ENCODE results near the gene ATRNL1.
"Not testable (repeated sequence)": the region's sequence is repeated elsewhere in the genome, so short reads cannot be mapped to it uniquely, and the experiment has no call there.

Gene ATRNL1

GRCh38 chr10:115665549-115665948 lies 572.4 kb downstream of the ATRNL1 start:
- intact Hi-C loops (cut with micrococcal nuclease), result no loop called here
- Mint-ChIP-seq H3K4me1 (ENCODE audit: low read depth) (no peaks in the 10 kb centered on the region), H3K36me3 (ENCODE audit: low read depth) (no peaks in the 10 kb centered on the region), H3K27me3 (no peaks in the 10 kb centered on the region), H3K4me3 (no peak overlapping the region), H3K27ac (no peak overlapping the region), H3K9me3 (no peaks in the 10 kb centered on the region)

- no peaks in the 10 kb centered on the region for H3K9me3 Mint-ChIP-seq
- no peaks in the 10 kb centered on the region for H3K27me3 Mint-ChIP-seq
- H3K27ac Mint-ChIP-seq, result no peak overlapping the region
- H3K4me3 Mint-ChIP-seq, result no peak overlapping the region
- H3K36me3 Mint-ChIP-seq (ENCODE audit: low read depth), result no peaks in the 10 kb centered on the region
- no peaks in the 10 kb centered on the region for H3K4me1 Mint-ChIP-seq (ENCODE audit: low read depth)
- intact Hi-C loops (cut with micrococcal nuclease), result no loop called here
Measured at GRCh38 chr10:115674496-115674895, 581.3 kb downstream of the ATRNL1 start.

GRCh38 chr10:115696747-115697146 lies 603.6 kb downstream of the ATRNL1 start:
- Mint-ChIP-seq H3K27me3 (no peaks in the 10 kb centered on the region), H3K4me3 (no peak overlapping the region), H3K4me1 (ENCODE audit: low read depth) (no peaks in the 10 kb centered on the region), H3K9me3 (no peaks in the 10 kb centered on the region), H3K27ac (no peak overlapping the region), H3K36me3 (ENCODE audit: low read depth) (no peaks in the 10 kb centered on the region)
- intact Hi-C loops (cut with micrococcal nuclease), result no loop called here

GRCh38 chr10:115706026-115706425 lies 612.9 kb downstream of the ATRNL1 start:
- Mint-ChIP-seq H3K4me1 (ENCODE audit: low read depth) (no peaks in the 10 kb centered on the region), H3K27ac (no peak overlapping the region), H3K4me3 (no peak overlapping the region), H3K9me3 (no peaks in the 10 kb centered on the region), H3K36me3 (ENCODE audit: low read depth) (no peaks in the 10 kb centered on the region), H3K27me3 (no peaks in the 10 kb centered on the region)
- intact Hi-C loops (cut with micrococcal nuclease), result loop anchor here (5.0 kb wide), 1 partner anchor 581 kb away; no protein-coding TSS in a partner anchor

- no peaks in the 10 kb centered on the region for H3K9me3 Mint-ChIP-seq
- H3K4me3 Mint-ChIP-seq, result no peak overlapping the region
- no peaks in the 10 kb centered on the region for H3K27me3 Mint-ChIP-seq
- H3K4me1 Mint-ChIP-seq (ENCODE audit: low read depth), result no peaks in the 10 kb centered on the region
- intact Hi-C loops (cut with micrococcal nuclease), result loop anchor here (5.0 kb wide), 1 partner anchor 581 kb away; no protein-coding TSS in a partner anchor
- no peak overlapping the region for H3K27ac Mint-ChIP-seq
- H3K36me3 Mint-ChIP-seq (ENCODE audit: low read depth), result no peaks in the 10 kb centered on the region
Measured at GRCh38 chr10:115706488-115707076, 613.4 kb downstream of the ATRNL1 start.

GRCh38 chr10:115710136-115710535 lies 617.0 kb downstream of the ATRNL1 start:
- H3K4me1 Mint-ChIP-seq (ENCODE audit: low read depth), result no peaks in the 10 kb centered on the region

GRCh38 chr10:115711306-115711705 lies 618.1 kb downstream of the ATRNL1 start:
- Mint-ChIP-seq H3K36me3 (ENCODE audit: low read depth) (no peaks in the 10 kb centered on the region), H3K9me3 (no peaks in the 10 kb centered on the region), H3K27me3 (no peaks in the 10 kb centered on the region), H3K27ac (no peak overlapping the region), H3K4me3 (no peak overlapping the region), H3K4me1 (ENCODE audit: low read depth) (no peaks in the 10 kb centered on the region)
- intact Hi-C loops (cut with micrococcal nuclease), result no loop called here

More at GRCh38 chr10:115710136-115710535, 617.0 kb downstream of the ATRNL1 start:
- intact Hi-C loops (cut with micrococcal nuclease), result no loop called here
- Mint-ChIP-seq H3K4me3 (no peak overlapping the region), H3K9me3 (no peaks in the 10 kb centered on the region), H3K27me3 (no peaks in the 10 kb centered on the region), H3K27ac (no peak overlapping the region), H3K36me3 (ENCODE audit: low read depth) (no peaks in the 10 kb centered on the region)

GRCh38 chr10:115720121-115720520 lies 627.0 kb downstream of the ATRNL1 start:
- no peaks in the 10 kb centered on the region for H3K36me3 Mint-ChIP-seq (ENCODE audit: low read depth)
- no peaks in the 10 kb centered on the region for H3K27me3 Mint-ChIP-seq
- H3K4me1 Mint-ChIP-seq (ENCODE audit: low read depth), result no peaks in the 10 kb centered on the region
- no peaks in the 10 kb centered on the region for H3K9me3 Mint-ChIP-seq
- no peak overlapping the region for H3K4me3 Mint-ChIP-seq
- intact Hi-C loops (cut with micrococcal nuclease), result no loop called here
- H3K27ac Mint-ChIP-seq, result no peak overlapping the region

GRCh38 chr10:115727129-115727528 lies 634.0 kb downstream of the ATRNL1 start:
- H3K27ac Mint-ChIP-seq, result no peak overlapping the region
- no peaks in the 10 kb centered on the region for H3K36me3 Mint-ChIP-seq (ENCODE audit: low read depth)
- H3K27me3 Mint-ChIP-seq, result no peaks in the 10 kb centered on the region
- H3K4me3 Mint-ChIP-seq, result no peak overlapping the region
- no peaks in the 10 kb centered on the region for H3K4me1 Mint-ChIP-seq (ENCODE audit: low read depth)
- intact Hi-C loops (cut with micrococcal nuclease), result no loop called here
- H3K9me3 Mint-ChIP-seq, result no peaks in the 10 kb centered on the region

GRCh38 chr10:115744089-115744488 lies 650.9 kb downstream of the ATRNL1 start:
- no peaks in the 10 kb centered on the region for H3K36me3 Mint-ChIP-seq (ENCODE audit: low read depth)
- no peaks in the 10 kb centered on the region for H3K4me1 Mint-ChIP-seq (ENCODE audit: low read depth)
- no peaks in the 10 kb centered on the region for H3K27me3 Mint-ChIP-seq
- no peak overlapping the region for H3K4me3 Mint-ChIP-seq
- intact Hi-C loops (cut with micrococcal nuclease), result no loop called here
- no peaks in the 10 kb centered on the region for H3K9me3 Mint-ChIP-seq
- H3K27ac Mint-ChIP-seq, result no peak overlapping the region

GRCh38 chr10:115745943-115746342 lies 652.8 kb downstream of the ATRNL1 start:
- Mint-ChIP-seq H3K27ac (no peak overlapping the region), H3K27me3 (no peaks in the 10 kb centered on the region), H3K4me3 (no peak overlapping the region), H3K9me3 (no peaks in the 10 kb centered on the region), H3K4me1 (ENCODE audit: low read depth) (no peaks in the 10 kb centered on the region), H3K36me3 (ENCODE audit: low read depth) (no peaks in the 10 kb centered on the region)
- intact Hi-C loops (cut with micrococcal nuclease), result no loop called here

- no peak overlapping the region for H3K27ac Mint-ChIP-seq
- no peaks in the 10 kb centered on the region for H3K27me3 Mint-ChIP-seq
- no peaks in the 10 kb centered on the region for H3K36me3 Mint-ChIP-seq (ENCODE audit: low read depth)
- no peaks in the 10 kb centered on the region for H3K4me1 Mint-ChIP-seq (ENCODE audit: low read depth)
- H3K9me3 Mint-ChIP-seq, result no peaks in the 10 kb centered on the region
- intact Hi-C loops (cut with micrococcal nuclease), result no loop called here
- no peak overlapping the region for H3K4me3 Mint-ChIP-seq
Measured at GRCh38 chr10:115747811-115748210, 654.6 kb downstream of the ATRNL1 start.

- intact Hi-C loops (cut with micrococcal nuclease); H3K36me3 Mint-ChIP-seq (ENCODE audit: low read depth); H3K4me1 Mint-ChIP-seq (ENCODE audit: low read depth); H3K27me3 Mint-ChIP-seq; H3K27ac Mint-ChIP-seq; H3K4me3 Mint-ChIP-seq: not testable (repeated sequence)
- H3K9me3 Mint-ChIP-seq, result peaks cover 16% of the 10 kb centered on the region
Measured at GRCh38 chr10:115758488-115758887, 665.3 kb downstream of the ATRNL1 start.

GRCh38 chr10:115760131-115760530 lies 667.0 kb downstream of the ATRNL1 start:
- intact Hi-C loops (cut with micrococcal nuclease), result no loop called here
- Mint-ChIP-seq H3K9me3 (peaks cover 16% of the 10 kb centered on the region), H3K4me1 (ENCODE audit: low read depth) (no peaks in the 10 kb centered on the region), H3K36me3 (ENCODE audit: low read depth) (no peaks in the 10 kb centered on the region), H3K4me3 (no peak overlapping the region), H3K27ac (no peak overlapping the region), H3K27me3 (no peaks in the 10 kb centered on the region)

GRCh38 chr10:115761166-115761565 lies 668.0 kb downstream of the ATRNL1 start:
- no peak overlapping the region for H3K27ac Mint-ChIP-seq
- H3K4me1 Mint-ChIP-seq (ENCODE audit: low read depth), result no peaks in the 10 kb centered on the region
- peaks cover 10% of the 10 kb centered on the region for H3K9me3 Mint-ChIP-seq
- H3K4me3 Mint-ChIP-seq, result no peak overlapping the region
- intact Hi-C loops (cut with micrococcal nuclease), result no loop called here
- no peaks in the 10 kb centered on the region for H3K36me3 Mint-ChIP-seq (ENCODE audit: low read depth)
- H3K27me3 Mint-ChIP-seq, result no peaks in the 10 kb centered on the region
